HAP-1 (cell line): Measurements from ENCODE around the gene GLB1L3.

Source experiments
- DNase-seq, 2 experiments: peaks; one replicate each; pipeline ENCODE4 v3.0.0-alpha.2; 2016 to 2020; ENCODE audit warnings: low spot score in 2 of 2
- H3K27me3 ChIP-seq: fragments of 250-450 bp; sonication (Bioruptor Pico); 2 replicates; pipeline ENCODE4 v1.5.1; 2020; ENCODE audit warnings: low read depth, mild to moderate bottlenecking, moderate library complexity
- H3K36me3 ChIP-seq: fragments of 250-450 bp; sonication (Bioruptor Pico); replicated peaks from 2 replicates; pipeline ENCODE4 v1.5.1; 2020; ENCODE audit warnings: mild to moderate bottlenecking
- H3K4me1 ChIP-seq: fragments of 250-450 bp; sonication (Bioruptor Pico); 2 replicates; pipeline ENCODE4 v1.5.1; 2020; ENCODE audit warnings: mild to moderate bottlenecking
- H3K4me3 ChIP-seq: fragments of 250-450 bp; sonication (Bioruptor Pico); 2 replicates; pipeline ENCODE4 v1.5.1; 2020; ENCODE audit warnings: mild to moderate bottlenecking, moderate library complexity
- H3K9me3 ChIP-seq: fragments of 250-450 bp; sonication (Bioruptor Pico); 2 replicates; pipeline ENCODE4 v1.5.1; 2020; ENCODE audit warnings: mild to moderate bottlenecking, moderate library complexity
- in situ Hi-C: fragments of 300-500 bp; cut with MboI; formaldehyde crosslinking; loops from 3 replicates; pipeline ENCODE4 v1.14.3; 2020; ENCODE audit warnings: low sequenced_read_pairs, inconsistent platforms, mixed read lengths

Gene GLB1L3

DNA sequence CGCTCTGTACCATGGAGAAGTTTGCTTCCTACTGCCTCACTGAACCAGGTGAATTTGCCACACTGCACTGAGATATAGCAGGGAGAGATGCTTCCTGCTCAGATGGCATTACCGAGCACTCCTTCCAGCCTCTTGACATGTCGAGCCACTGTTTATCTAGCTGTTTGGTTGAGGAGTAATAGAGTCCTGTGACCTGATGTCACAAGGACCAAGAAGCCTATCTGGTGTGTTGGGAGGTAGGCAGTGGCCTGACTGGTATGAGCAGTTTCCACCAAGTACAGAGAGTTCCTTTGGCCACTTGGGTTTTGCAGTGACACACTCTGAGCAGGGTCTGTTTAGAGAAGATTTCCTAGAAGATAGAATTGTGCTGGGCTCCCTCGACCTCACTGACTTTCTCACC is 17.6 kb upstream of the GLB1L3 start:
- peaks cover 26% of the 10 kb centered on the region for H3K36me3 ChIP-seq
- no peaks in the 10 kb centered on the region for H3K9me3 ChIP-seq
- no peak overlapping the region for H3K4me3 ChIP-seq
- H3K4me1 ChIP-seq: peaks cover 7% of the 10 kb centered on the region
- no peaks in the 10 kb centered on the region for H3K27me3 ChIP-seq
- DNase-seq: no peak
- in situ Hi-C loops: no loop called here

DNA sequence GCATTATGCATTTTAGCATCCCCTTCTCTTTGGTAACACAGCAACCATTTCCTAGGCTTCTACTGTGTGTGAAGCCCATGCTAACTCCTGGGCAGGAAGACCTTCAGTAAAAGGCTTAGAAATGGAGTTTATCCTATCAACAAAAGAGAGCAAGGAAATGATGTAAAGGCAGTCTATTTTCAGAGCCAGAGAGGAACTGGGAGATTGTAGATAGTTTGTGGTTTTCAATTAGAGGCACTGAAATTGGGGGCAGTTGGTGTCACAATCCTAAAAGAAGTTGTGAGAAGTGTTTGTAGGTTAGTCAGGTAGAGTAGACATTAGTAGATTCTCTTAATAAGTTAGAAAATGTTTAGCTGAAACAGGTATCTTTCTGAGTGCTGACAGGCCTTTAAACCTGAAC is 15.7 kb upstream of the GLB1L3 start:
- Histone ChIP-seq H3K36me3 (peaks cover 26% of the 10 kb centered on the region), H3K9me3 (no peaks in the 10 kb centered on the region), H3K4me1 (no peaks in the 10 kb centered on the region), H3K4me3 (no peak overlapping the region), H3K27me3 (no peaks in the 10 kb centered on the region)
- in situ Hi-C loops: no loop called here
- DNase-seq: no peak

DNA sequence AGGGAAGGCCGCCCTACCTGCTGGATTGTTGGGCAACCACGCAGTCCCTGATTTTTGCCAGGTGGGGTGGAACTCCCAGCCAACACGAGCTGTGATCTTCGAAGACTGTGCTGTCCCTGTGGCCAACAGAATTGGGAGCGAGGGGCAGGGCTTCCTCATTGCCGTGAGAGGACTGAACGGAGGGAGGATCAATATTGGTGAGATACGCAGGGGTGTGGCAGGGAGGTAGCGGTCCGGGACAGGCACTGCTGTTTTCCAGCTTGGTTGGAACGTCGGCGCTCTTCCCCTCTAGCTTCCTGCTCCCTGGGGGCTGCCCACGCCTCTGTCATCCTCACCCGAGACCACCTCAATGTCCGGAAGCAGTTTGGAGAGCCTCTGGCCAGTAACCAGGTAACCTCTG is 15.2 kb upstream of the GLB1L3 start:
- Histone ChIP-seq H3K27me3 (no peaks in the 10 kb centered on the region), H3K4me3 (no peak overlapping the region), H3K36me3 (peaks cover 26% of the 10 kb centered on the region), H3K4me1 (no peaks in the 10 kb centered on the region), H3K9me3 (no peaks in the 10 kb centered on the region)
- no peak for DNase-seq
- in situ Hi-C loops: no loop called here

DNA sequence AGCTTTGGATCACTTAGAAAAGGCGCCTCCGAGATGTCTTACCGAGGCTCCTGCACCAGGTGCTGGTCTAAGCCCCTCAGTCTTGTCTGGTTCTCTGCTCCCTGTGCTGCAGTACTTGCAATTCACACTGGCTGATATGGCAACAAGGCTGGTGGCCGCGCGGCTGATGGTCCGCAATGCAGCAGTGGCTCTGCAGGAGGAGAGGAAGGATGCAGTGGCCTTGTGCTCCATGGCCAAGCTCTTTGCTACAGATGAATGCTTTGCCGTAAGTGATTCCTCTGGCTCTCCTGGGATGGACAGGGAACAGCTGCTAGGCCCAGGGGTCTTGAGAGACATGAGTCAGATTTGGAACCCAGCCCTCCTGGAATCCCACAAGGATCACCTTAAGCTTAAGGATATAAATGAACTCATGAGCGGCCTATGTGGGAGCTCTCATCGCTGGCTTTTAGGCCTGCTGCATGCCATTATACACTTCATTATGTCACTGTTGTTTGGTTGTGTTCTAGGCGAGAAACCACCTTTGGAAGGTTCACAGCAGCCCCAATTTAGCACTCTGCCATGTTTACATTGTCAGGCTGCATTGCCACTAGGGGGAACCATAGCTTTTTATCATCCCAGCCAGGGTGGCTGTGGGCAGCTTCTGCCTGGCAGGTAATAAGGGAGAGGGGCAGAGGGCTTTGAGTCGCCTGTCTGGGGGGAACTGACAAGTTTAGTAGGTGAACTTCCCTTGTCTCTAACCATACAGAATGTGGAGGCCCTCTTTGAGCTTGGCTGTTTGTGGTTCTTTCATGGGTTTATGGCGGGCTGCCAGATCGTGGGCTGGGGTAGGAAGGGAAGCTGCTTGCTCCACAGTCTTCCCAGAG is 14.3 kb upstream of the GLB1L3 start:
- peak in 1 of 2 experiments; percentile 53 for DNase-seq
- Histone ChIP-seq H3K4me3 (no peak overlapping the region), H3K36me3 (peaks cover 26% of the 10 kb centered on the region), H3K27me3 (no peaks in the 10 kb centered on the region), H3K4me1 (peaks cover 2% of the 10 kb centered on the region; the same call in 1 of the 2 replicates), H3K9me3 (no peaks in the 10 kb centered on the region)
- in situ Hi-C loops: no loop called here

DNA sequence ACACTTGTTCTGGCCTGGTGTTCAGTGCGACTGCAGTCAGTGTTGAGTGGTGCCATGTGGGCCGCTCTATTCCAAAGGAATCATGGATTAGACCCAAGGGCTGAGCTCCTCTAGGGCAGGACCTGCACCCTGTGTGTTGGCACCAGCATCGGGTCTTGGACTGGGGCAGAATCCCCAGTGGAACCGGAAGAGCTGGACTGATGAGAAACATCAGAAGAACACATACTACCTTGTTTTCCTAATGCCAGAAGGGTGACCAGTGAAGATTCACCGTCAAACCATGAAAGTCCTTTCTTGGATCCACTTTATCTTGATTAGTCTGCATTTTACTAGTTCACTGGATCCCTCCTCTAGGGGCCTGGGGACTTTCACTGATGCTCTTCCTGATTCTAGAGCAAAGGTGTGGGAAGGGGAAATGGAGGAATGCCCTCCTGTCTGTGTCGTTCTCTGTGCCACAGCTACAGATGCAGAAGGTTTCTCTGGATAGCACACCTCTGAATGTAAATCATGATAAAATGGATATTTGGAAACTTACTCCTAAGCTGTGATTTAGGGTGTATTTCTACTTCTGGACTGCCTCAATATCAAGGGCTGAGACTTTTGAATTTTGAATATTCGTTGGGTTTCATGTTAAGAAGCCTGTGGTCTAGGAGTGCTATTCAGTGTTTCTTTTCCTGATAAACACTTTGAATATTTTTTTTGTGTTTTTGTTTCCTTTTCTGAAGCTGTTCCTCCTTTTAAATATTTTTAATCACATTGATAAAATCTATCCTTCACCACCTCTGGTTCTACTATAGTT is 11.0 kb upstream of the GLB1L3 start:
- Histone ChIP-seq H3K9me3 (no peaks in the 10 kb centered on the region), H3K36me3 (peaks cover 14% of the 10 kb centered on the region), H3K4me1 (peaks cover 13% of the 10 kb centered on the region), H3K27me3 (no peaks in the 10 kb centered on the region), H3K4me3 (no peak overlapping the region)
- DNase-seq: no peak
- in situ Hi-C loops: no loop called here

- Histone ChIP-seq H3K4me3 (no peak overlapping the region), H3K27me3 (no peaks in the 10 kb centered on the region), H3K36me3 (peaks cover 7% of the 10 kb centered on the region), H3K9me3 (no peaks in the 10 kb centered on the region), H3K4me1 (peaks cover 13% of the 10 kb centered on the region)
- no peak for DNase-seq
- in situ Hi-C loops: no loop called here
Measured at GRCh38 chr11:134266440-134266839, 9.7 kb upstream of the GLB1L3 start.

- H3K4me1 ChIP-seq: peaks cover 13% of the 10 kb centered on the region
- in situ Hi-C loops: no loop called here
- DNase-seq: no peak
- H3K36me3 ChIP-seq: peaks cover 3% of the 10 kb centered on the region; the same call in 1 of the 2 replicates
- H3K27me3 ChIP-seq: no peaks in the 10 kb centered on the region
- H3K4me3 ChIP-seq: no peak overlapping the region
- no peaks in the 10 kb centered on the region for H3K9me3 ChIP-seq
Measured at GRCh38 chr11:134266841-134267251, 9.3 kb upstream of the GLB1L3 start.

- Histone ChIP-seq H3K27me3 (no peaks in the 10 kb centered on the region), H3K4me3 (no peak overlapping the region), H3K9me3 (no peaks in the 10 kb centered on the region), H3K4me1 (peaks cover 13% of the 10 kb centered on the region), H3K36me3 (no peaks in the 10 kb centered on the region; the same call in 1 of the 2 replicates)
- DNase-seq: peak in 1 of 2 experiments; percentile 47
- in situ Hi-C loops: no loop called here
Measured at GRCh38 chr11:134267461-134267860, 8.7 kb upstream of the GLB1L3 start.

DNA sequence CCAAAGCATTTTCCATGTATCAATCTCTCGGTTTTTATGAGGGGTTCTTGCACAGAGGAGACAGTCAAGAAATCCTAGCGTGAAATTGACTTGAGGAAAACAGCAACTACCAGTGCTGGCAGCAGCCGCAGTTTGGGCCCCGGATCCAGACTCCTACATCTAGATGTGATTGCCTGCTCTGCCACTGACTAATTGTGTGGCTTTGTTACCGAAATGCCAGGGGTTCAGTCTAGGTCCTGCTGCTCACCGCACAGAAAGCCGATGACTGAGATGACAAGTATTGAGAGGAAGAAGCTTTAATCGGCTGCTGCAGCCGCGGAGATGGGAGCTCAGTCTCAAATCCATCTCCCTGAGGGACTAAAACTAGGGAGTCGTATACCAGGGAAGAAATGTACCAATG is 8.2 kb upstream of the GLB1L3 start:
- no peaks in the 10 kb centered on the region for H3K27me3 ChIP-seq
- no peaks in the 10 kb centered on the region for H3K9me3 ChIP-seq
- no peak overlapping the region for H3K4me3 ChIP-seq
- peaks cover 18% of the 10 kb centered on the region for H3K4me1 ChIP-seq
- DNase-seq: no peak
- H3K36me3 ChIP-seq: no peaks in the 10 kb centered on the region; the same call in 1 of the 2 replicates
- in situ Hi-C loops: no loop called here

- H3K4me3 ChIP-seq: no peak overlapping the region
- H3K9me3 ChIP-seq: no peaks in the 10 kb centered on the region
- no peaks in the 10 kb centered on the region for H3K36me3 ChIP-seq
- no peaks in the 10 kb centered on the region for H3K27me3 ChIP-seq
- H3K4me1 ChIP-seq: peaks cover 35% of the 10 kb centered on the region
- DNase-seq: no peak
- in situ Hi-C loops: no loop called here
Measured at GRCh38 chr11:134270250-134270714, 5.9 kb upstream of the GLB1L3 start.

GRCh38 chr11:134271978-134272377 is 4.2 kb upstream of the GLB1L3 start:
- no peak overlapping the region for H3K4me3 ChIP-seq
- no peak for DNase-seq
- no peaks in the 10 kb centered on the region for H3K36me3 ChIP-seq
- in situ Hi-C loops: no loop called here
- peaks cover 32% of the 10 kb centered on the region for H3K4me1 ChIP-seq
- no peaks in the 10 kb centered on the region for H3K9me3 ChIP-seq
- no peaks in the 10 kb centered on the region for H3K27me3 ChIP-seq

DNA sequence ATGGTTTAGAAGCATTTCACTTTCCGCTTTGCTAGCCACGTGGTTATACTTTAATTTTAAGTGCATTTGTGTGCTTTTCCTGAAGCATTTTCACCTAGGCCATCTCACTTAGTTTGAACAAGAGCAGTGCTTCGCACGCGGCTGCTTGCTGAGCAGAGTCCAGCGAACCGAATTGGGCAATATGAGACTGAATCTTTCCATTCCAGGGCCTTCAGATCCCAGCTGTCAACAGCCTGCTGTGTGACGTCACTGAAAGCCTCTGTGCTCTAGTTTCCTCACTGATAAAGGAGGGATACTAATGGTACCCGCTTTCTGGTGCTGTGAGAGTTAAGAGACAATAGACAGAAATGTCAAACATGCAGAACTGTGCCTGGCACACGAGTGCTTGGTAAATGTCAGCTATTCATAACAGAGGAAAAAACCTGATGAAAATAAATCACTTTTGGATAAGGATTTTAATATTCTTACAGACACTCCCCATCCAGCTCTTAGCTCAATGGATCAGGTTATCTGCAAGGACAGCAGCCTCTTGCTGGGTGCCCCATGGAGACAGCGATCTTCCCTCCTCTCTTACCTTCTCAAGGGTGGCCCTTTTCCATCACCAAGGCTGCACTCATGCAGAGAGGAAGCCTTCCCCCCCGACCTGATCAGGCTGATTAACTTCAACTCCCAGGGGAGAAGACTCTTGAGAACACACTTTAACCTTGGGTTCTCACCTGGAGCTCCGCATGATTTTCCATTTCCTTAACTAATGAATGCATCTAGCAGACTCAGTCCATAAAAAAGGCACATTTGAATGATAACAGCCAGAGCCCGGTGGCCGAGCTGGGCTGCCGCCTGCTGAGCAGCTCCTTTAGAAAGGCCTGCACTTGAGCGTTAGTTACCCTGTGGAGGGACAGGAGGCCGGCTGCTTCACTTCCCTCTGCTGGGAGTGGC is 3.5 kb upstream of the GLB1L3 start:
- DNase-seq: peak; percentile 76 to 78
- Histone ChIP-seq H3K27me3 (no peaks in the 10 kb centered on the region), H3K9me3 (no peaks in the 10 kb centered on the region), H3K4me1 (peaks cover 25% of the 10 kb centered on the region), H3K4me3 (no peak overlapping the region), H3K36me3 (no peaks in the 10 kb centered on the region)
- in situ Hi-C loops: no loop called here

DNA sequence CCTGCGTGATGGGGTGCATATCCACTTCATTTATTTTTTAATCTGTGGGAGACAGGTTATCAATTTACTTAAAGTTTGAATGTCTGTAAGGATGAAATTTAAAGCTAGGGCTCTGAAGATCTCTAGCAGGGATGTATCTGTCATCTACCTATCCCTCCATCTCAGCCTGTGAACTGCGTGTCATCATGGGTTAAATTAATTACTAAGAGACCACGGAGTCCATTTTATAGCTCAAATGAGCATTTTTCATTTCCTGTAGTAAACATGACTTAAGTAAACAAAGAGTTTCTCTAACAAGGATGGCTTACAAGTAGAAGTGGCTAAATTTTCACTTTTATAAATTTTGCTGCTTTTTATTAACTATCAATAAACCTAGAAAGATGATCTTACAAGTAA is 2.9 kb upstream of the GLB1L3 start:
- H3K4me1 ChIP-seq: peaks cover 22% of the 10 kb centered on the region
- H3K36me3 ChIP-seq: no peaks in the 10 kb centered on the region
- no peaks in the 10 kb centered on the region for H3K27me3 ChIP-seq
- DNase-seq: no peak
- no peaks in the 10 kb centered on the region for H3K9me3 ChIP-seq
- in situ Hi-C loops: no loop called here
- no peak overlapping the region for H3K4me3 ChIP-seq
